ENCODE results near the gene RTN4R.

The RTN4R gene

DNA sequence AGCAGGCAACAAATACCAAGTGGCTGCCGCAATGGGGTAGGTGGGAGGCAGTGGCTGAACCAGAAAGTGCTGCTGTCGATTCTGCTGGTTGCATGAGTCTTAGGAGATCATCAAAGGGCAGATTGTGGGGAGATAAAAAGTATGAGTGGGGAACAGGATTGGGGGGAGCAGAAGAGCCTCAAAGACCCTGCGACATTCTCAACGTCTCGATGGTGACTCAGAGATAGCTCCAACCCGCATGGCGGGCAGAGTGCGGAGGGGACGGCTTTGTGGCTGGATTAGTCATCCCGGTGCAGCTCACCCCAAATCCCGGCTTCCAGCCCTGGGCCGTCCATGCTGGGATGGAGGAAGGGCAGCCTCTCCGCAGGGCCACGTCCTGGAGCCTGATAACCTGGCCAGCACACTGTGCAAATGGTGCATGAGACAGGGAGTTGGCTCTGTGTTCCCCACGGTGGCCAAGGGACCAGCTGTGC lies 11.6 kb upstream of the RTN4R start:
- TF ChIP-seq POLR2AphosphoS5 (IDR thresholded peaks at IDR 0.05; ENCODE audit: low read depth, low read length) (no peak), FOXP2 (optimal IDR thresholded peaks at IDR 0.05; ENCODE audit: borderline replicate concordance, extremely low read depth, extremely low read length, insufficient read depth) (no peak), TAF1 (IDR thresholded peaks at IDR 0.05; ENCODE audit: borderline replicate concordance, insufficient read depth, low read length) (no peak), SIN3A (IDR thresholded peaks at IDR 0.05; ENCODE audit: borderline replicate concordance, insufficient read depth, low read length) (no peak)
- TF ChIP-seq, protein P1, sequence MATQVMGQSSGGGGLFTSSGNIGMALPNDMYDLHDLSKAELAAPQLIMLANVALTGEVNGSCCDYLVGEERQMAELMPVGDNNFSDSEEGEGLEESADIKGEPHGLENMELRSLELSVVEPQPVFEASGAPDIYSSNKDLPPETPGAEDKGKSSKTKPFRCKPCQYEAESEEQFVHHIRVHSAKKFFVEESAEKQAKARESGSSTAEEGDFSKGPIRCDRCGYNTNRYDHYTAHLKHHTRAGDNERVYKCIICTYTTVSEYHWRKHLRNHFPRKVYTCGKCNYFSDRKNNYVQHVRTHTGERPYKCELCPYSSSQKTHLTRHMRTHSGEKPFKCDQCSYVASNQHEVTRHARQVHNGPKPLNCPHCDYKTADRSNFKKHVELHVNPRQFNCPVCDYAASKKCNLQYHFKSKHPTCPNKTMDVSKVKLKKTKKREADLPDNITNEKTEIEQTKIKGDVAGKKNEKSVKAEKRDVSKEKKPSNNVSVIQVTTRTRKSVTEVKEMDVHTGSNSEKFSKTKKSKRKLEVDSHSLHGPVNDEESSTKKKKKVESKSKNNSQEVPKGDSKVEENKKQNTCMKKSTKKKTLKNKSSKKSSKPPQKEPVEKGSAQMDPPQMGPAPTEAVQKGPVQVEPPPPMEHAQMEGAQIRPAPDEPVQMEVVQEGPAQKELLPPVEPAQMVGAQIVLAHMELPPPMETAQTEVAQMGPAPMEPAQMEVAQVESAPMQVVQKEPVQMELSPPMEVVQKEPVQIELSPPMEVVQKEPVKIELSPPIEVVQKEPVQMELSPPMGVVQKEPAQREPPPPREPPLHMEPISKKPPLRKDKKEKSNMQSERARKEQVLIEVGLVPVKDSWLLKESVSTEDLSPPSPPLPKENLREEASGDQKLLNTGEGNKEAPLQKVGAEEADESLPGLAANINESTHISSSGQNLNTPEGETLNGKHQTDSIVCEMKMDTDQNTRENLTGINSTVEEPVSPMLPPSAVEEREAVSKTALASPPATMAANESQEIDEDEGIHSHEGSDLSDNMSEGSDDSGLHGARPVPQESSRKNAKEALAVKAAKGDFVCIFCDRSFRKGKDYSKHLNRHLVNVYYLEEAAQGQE (IDR thresholded peaks at IDR 0.05; ENCODE audit: insufficient read depth in 1 of 2, low read depth in 2 of 2, low read length in 2 of 2): no peak

DNA sequence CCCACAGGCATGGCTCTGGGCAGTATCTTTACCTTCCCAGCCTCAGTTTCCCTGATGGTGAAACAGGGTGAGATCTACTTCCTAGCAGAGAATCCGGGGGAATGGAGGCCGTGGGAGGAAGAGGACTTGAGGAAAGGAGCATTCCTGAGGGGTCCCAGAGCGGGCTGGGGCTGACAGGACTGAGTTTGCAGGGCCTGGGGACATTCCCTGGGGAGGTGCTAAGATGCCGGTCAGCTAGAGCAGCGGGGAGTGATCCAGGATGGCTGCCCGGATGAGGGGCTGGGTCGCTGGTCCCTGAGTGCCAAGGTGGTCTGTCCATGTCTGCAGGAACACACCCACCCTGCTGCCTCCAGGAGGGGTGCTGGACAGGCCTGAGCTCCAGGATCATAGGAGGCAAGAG lies 8.3 kb upstream of the RTN4R start:
- no peak for TF ChIP-seq SIN3A (IDR thresholded peaks at IDR 0.05; ENCODE audit: borderline replicate concordance, insufficient read depth, low read length)
- TF ChIP-seq, protein P1 (IDR thresholded peaks at IDR 0.05; ENCODE audit: insufficient read depth in 1 of 2, low read depth in 2 of 2, low read length in 2 of 2): no peak
- TF ChIP-seq TAF1 (IDR thresholded peaks at IDR 0.05; ENCODE audit: borderline replicate concordance, insufficient read depth, low read length): no peak
- no peak for TF ChIP-seq POLR2AphosphoS5 (IDR thresholded peaks at IDR 0.05; ENCODE audit: low read depth, low read length)
- no peak for TF ChIP-seq FOXP2 (optimal IDR thresholded peaks at IDR 0.05; ENCODE audit: borderline replicate concordance, extremely low read depth, extremely low read length, insufficient read depth)

DNA sequence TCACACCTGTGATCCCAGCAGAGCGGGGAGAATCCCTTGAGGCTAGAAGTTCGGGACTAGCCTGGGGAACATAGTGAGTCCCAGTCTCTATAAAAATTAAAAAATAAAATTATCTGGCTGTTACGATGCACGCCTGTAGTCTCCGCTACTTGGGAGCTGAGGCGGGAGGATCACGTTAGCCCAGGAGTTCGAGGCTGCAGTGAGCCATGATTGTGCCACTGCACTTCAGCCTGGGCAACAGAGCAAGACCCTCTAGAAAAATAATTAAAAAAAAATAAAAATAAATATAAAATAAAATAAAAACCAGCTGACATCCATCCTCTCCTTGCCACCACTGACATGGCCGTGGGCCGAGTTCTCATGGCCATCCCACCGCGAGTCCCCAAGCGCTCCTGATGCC lies 7.7 kb upstream of the RTN4R start:
- no peak for TF ChIP-seq TAF1 (IDR thresholded peaks at IDR 0.05; ENCODE audit: borderline replicate concordance, insufficient read depth, low read length)
- TF ChIP-seq SIN3A (IDR thresholded peaks at IDR 0.05; ENCODE audit: borderline replicate concordance, insufficient read depth, low read length): no peak
- TF ChIP-seq FOXP2 (optimal IDR thresholded peaks at IDR 0.05; ENCODE audit: borderline replicate concordance, extremely low read depth, extremely low read length, insufficient read depth): no peak
- no peak for TF ChIP-seq POLR2AphosphoS5 (IDR thresholded peaks at IDR 0.05; ENCODE audit: low read depth, low read length)
- TF ChIP-seq, protein P1 (IDR thresholded peaks at IDR 0.05; ENCODE audit: insufficient read depth in 1 of 2, low read depth in 2 of 2, low read length in 2 of 2): no peak

DNA sequence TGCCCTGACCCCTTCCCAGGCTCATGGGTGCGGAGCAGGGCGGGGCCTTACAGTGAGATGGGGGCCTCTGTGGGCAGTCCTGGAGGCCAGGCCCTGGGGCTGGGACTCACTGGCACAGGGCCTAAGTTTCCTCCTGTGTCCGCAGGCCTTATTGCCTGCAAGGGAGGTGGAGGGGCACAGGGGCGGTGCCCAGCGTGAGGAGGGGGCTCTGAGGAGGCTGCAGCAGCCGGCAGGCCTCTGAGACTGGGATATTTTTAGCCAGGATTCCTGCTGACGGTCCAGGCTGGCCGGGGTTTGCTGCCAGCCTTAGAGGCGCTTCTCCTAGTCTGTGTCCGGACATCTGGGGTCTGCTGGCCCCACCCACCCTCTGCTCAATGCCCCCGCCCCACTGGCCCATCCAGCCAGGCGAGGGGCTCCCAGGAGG lies 5.7 kb upstream of the RTN4R start:
- TF ChIP-seq TAF1 (IDR thresholded peaks at IDR 0.05; ENCODE audit: borderline replicate concordance, insufficient read depth, low read length) (no peak), FOXP2 (optimal IDR thresholded peaks at IDR 0.05; ENCODE audit: borderline replicate concordance, extremely low read depth, extremely low read length, insufficient read depth) (no peak), SIN3A (IDR thresholded peaks at IDR 0.05; ENCODE audit: borderline replicate concordance, insufficient read depth, low read length) (no peak), POLR2AphosphoS5 (IDR thresholded peaks at IDR 0.05; ENCODE audit: low read depth, low read length) (no peak)
- TF ChIP-seq, protein P1 (IDR thresholded peaks at IDR 0.05; ENCODE audit: insufficient read depth in 1 of 2, low read depth in 2 of 2, low read length in 2 of 2): no peak

DNA sequence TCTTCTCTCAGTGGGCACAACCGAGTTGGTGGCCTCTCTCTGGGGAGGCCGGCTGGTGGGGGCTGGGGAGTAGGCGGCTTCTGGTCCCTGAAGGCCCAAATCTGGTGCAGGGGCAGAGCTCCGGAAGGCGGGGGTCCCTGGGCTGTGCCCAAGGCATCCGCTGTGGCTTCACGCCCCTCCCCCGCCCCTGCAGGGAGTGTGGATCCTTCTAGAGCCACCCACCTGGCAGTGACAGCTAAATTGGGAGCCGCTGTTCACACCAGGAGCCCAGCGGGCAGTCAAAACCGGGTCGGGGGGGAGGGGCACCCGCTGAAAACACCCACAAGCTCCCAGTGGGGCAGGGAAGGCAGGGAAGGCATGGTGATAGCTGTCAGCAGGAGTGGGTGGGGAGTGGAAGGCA lies 4.6 kb upstream of the RTN4R start:
- TF ChIP-seq, protein P1 (IDR thresholded peaks at IDR 0.05; ENCODE audit: insufficient read depth in 1 of 2, low read depth in 2 of 2, low read length in 2 of 2): no peak
- TF ChIP-seq FOXP2 (optimal IDR thresholded peaks at IDR 0.05; ENCODE audit: borderline replicate concordance, extremely low read depth, extremely low read length, insufficient read depth) (no peak), SIN3A (IDR thresholded peaks at IDR 0.05; ENCODE audit: borderline replicate concordance, insufficient read depth, low read length) (no peak), POLR2AphosphoS5 (IDR thresholded peaks at IDR 0.05; ENCODE audit: low read depth, low read length) (no peak), TAF1 (IDR thresholded peaks at IDR 0.05; ENCODE audit: borderline replicate concordance, insufficient read depth, low read length) (no peak)

Data from PFSK-1 (cell line).